Spleen (tissue), 11 donors: ENCODE measurements around the gene CCDC192. TPM values are rescaled to one million over a fixed set of nuclear protein-coding genes. Genes with fewer than 3 reads are reported as not detected.

Experiments used
- DNase-seq: peaks from one replicate; pipeline ENCODE4 v3.0.0-alpha.2; 2020
- H3K27ac ChIP-seq, 8 donors: fragments of 200-600 bp; sonication (generic) in 7 of 8; 1 replicate in 4 of 8; 2 replicates in 4 of 8; pipeline versions ENCODE4 v1.5.0 to v1.8.0; 2016 to 2021; ENCODE audit warnings: inconsistent platforms in 4 of 8, mild to moderate bottlenecking in 4 of 8, moderate library complexity in 1 of 8
- H3K27me3 ChIP-seq, 7 donors: fragments of 200-600 bp; sonication (generic) in 6 of 7; replicated peaks in 1 of 7; 1 replicate in 4 of 7; 2 replicates in 3 of 7; pipeline versions ENCODE4 v1.5.0 to v1.8.0; 2016 to 2021; ENCODE audit warnings: inconsistent platforms in 3 of 7, mild to moderate bottlenecking in 1 of 7
- H3K36me3 ChIP-seq, 6 donors: fragments of 200-600 bp; sonication (generic) in 5 of 6; 1 replicate in 4 of 6; 2 replicates in 2 of 6; pipeline versions ENCODE4 v1.5.0 to v1.8.0; 2016 to 2021; ENCODE audit warnings: inconsistent platforms in 2 of 6
- H3K4me1 ChIP-seq, 6 donors: fragments of 200-600 bp; sonication (generic) in 5 of 6; 1 replicate in 3 of 6; 2 replicates in 3 of 6; pipeline versions ENCODE4 v1.5.0 to v1.8.0; 2016 to 2021; ENCODE audit warnings: inconsistent platforms in 3 of 6
- H3K4me3 ChIP-seq, 8 donors: fragments of 200-600 bp; sonication (generic) in 7 of 8; 1 replicate in 4 of 8; 2 replicates in 4 of 8; pipeline versions ENCODE4 v1.5.0 to v1.8.0; 2016 to 2021; ENCODE audit warnings: inconsistent platforms in 4 of 8, mild to moderate bottlenecking in 4 of 8, moderate library complexity in 2 of 8
- H3K9me3 ChIP-seq, 8 donors: fragments of 200-600 bp; sonication (generic) in 7 of 8; 1 replicate in 4 of 8; 2 replicates in 4 of 8; pipeline versions ENCODE4 v1.5.0 to v1.8.0; 2016 to 2021; ENCODE audit warnings: inconsistent platforms in 4 of 8
- CTCF ChIP-seq, 11 experiments: fragments of 200-600 bp in 7 of 11; fragments of 450-650 bp in 4 of 11; sonication (generic) in 4 of 11; IDR thresholded peaks in 8 of 11; conservative IDR thresholded peaks in 3 of 11; 1 replicate in 7 of 11; 2 replicates in 4 of 11; pipeline versions ENCODE4 v1.4.0 to v1.8.0; 2016 to 2021; ENCODE audit warnings: antibody characterized with exemption in 11 of 11, inconsistent platforms in 4 of 11, mild to moderate bottlenecking in 1 of 11
- POLR2A ChIP-seq, 3 donors: fragments of 450-650 bp; IDR thresholded peaks; one replicate each; pipeline ENCODE4 v1.5.1; 2017; ENCODE audit warnings: antibody characterized with exemption in 3 of 3, mild to moderate bottlenecking in 1 of 3
- POLR2AphosphoS5 ChIP-seq, 3 donors: sonication (generic); formaldehyde crosslinking; IDR thresholded peaks; one replicate each; pipeline ENCODE4 v1.5.1; 2017; ENCODE audit warnings: antibody characterized with exemption in 3 of 3
- WGBS, 5 donors: extraction: QIAGEN DNeasy Blood & Tissue Kit in 3 of 5; methylation state at CpG; one replicate each; pipeline versions ENCODE4 v1.1.5 to v1.1.7; 2013 to 2018; 5-methylcytosine and 5-hydroxymethylcytosine counted together
- intact Hi-C: fragments of 100-400 bp; cut with DNase I; formaldehyde crosslinking; loops from one replicate; pipeline ENCODE4 v1.15.0; 2023; ENCODE audit warnings: low total_unique reads
- polyA plus RNA-seq, 3 donors: library from polyadenylated mRNA; stranded (reverse); fragments of 200-250 nt; gene quantifications; one replicate each; pipeline ENCODE4 v1.2.1, GENCODE V29; 2013
- total RNA-seq, 7 donors: library from RNA; depleted of rRNA in 3 of 7; stranded (reverse); fragments of >200 nt in 3 of 7; fragmentation: NEBNext Ultra II Directional in 4 of 7; extraction: Animal tissue kit (Norgen Biotek cat#: 25700) in 4 of 7; gene quantifications; one replicate each; pipeline versions ENCODE4 v1.1.0 to v1.2.1, GENCODE V29; 2016 to 2021
- donor health status: healthy with polysubstance abuse.
- donor health status: DM: no; HTN: no; CAD: no; lungs with moderate emphysema.
- donor health status: DM: no; HTN: no; CAD: no.
- donor health status: Bipolar disorder and iron deficiency.
- donor health status: healthy.
- donor health status: DM: no; HTN: no; CAD: no.
- donor health status: DM: yes; HTN: yes; CAD: no.

Gene CCDC192
- total and polyA plus RNA-seq, 10 donors, result not detected

GRCh38 chr5:127757576-127757975, 54.4 kb downstream of the CCDC192 start:
- Histone ChIP-seq H3K27ac (no peak overlapping the region), H3K36me3 (no peaks in the 10 kb centered on the region), H3K9me3 (no peaks in the 10 kb centered on the region), H3K27me3 (no peaks in the 10 kb centered on the region), H3K4me3 (no peak overlapping the region), H3K4me1 (no peaks in the 10 kb centered on the region)
- intact Hi-C loops, result no loop called here
- TF ChIP-seq CTCF (IDR thresholded peaks at IDR 0.05 in 8 of 11, conservative IDR thresholded peaks at IDR 0.05 in 3 of 11) (peak in 4 of 11 experiments; percentile 14 to 31 (median 28)), POLR2A (IDR thresholded peaks at IDR 0.05) (no peak)
- no peak for DNase-seq
- WGBS, 5 donors, result 30 to 48% (median 37%) methylated on average over 1 of the region's 1 CpG

GRCh38 chr5:127758766-127759283, 55.6 kb downstream of the CCDC192 start:
- intact Hi-C loops, result no loop called here
- H3K27ac ChIP-seq, result no peak overlapping the region

GRCh38 chr5:127761869-127762268, 58.7 kb downstream of the CCDC192 start:
- no peak overlapping the region for H3K4me3 ChIP-seq
- no peaks in the 10 kb centered on the region for H3K4me1 ChIP-seq
- no peak for TF ChIP-seq POLR2AphosphoS5 (IDR thresholded peaks at IDR 0.05)
- no peak for TF ChIP-seq POLR2A (IDR thresholded peaks at IDR 0.05)
- TF ChIP-seq CTCF (IDR thresholded peaks at IDR 0.05 in 8 of 11, conservative IDR thresholded peaks at IDR 0.05 in 3 of 11), result no peak
- no peak overlapping the region for H3K27ac ChIP-seq
- intact Hi-C loops, result no loop called here
- DNase-seq, result no peak
- no peaks in the 10 kb centered on the region for H3K9me3 ChIP-seq
- no peaks in the 10 kb centered on the region for H3K27me3 ChIP-seq
- H3K36me3 ChIP-seq, result no peaks in the 10 kb centered on the region

More at GRCh38 chr5:127758766-127759283, 55.6 kb downstream of the CCDC192 start:
- Histone ChIP-seq H3K4me1 (no peaks in the 10 kb centered on the region), H3K27me3 (no peaks in the 10 kb centered on the region), H3K9me3 (no peaks in the 10 kb centered on the region), H3K36me3 (no peaks in the 10 kb centered on the region), H3K4me3 (no peak overlapping the region)
- DNase-seq, result no peak
- no peak for TF ChIP-seq POLR2A (IDR thresholded peaks at IDR 0.05)
- TF ChIP-seq POLR2AphosphoS5 (IDR thresholded peaks at IDR 0.05), result no peak
- TF ChIP-seq CTCF (IDR thresholded peaks at IDR 0.05 in 8 of 11, conservative IDR thresholded peaks at IDR 0.05 in 3 of 11), result no peak

- WGBS, 5 donors, result 56 to 81% (median 66%) methylated on average over 3 of the region's 3 CpGs
These were observed 59.2 kb downstream of the CCDC192 start for GRCh38 chr5:127762412-127762811.

More at GRCh38 chr5:127762412-127762811, 59.2 kb downstream of the CCDC192 start:
- H3K27me3 ChIP-seq, result no peaks in the 10 kb centered on the region
- H3K4me3 ChIP-seq, result no peak overlapping the region
- no peaks in the 10 kb centered on the region for H3K9me3 ChIP-seq
- H3K36me3 ChIP-seq, result no peaks in the 10 kb centered on the region
- no peak overlapping the region for H3K27ac ChIP-seq
- no peak for DNase-seq
- intact Hi-C loops, result no loop called here
- TF ChIP-seq POLR2A (IDR thresholded peaks at IDR 0.05) (no peak), POLR2AphosphoS5 (IDR thresholded peaks at IDR 0.05) (no peak), CTCF (IDR thresholded peaks at IDR 0.05 in 8 of 11, conservative IDR thresholded peaks at IDR 0.05 in 3 of 11) (no peak)
- no peaks in the 10 kb centered on the region for H3K4me1 ChIP-seq
